Activated T-helper 2 cell treated with anti-CD3 and anti-CD28 coated beads, Interferon-gamma antibody, Interleukin-2, Interleukin-4, amounts not matched to agents 10 μg/mL and 5 μg/mL and 100 μg/mL, durations not matched to agents 14 hours and 24 hours and 36 hours (primary cell): ENCODE results near the gene GPSM3. TPM values are rescaled to one million over a fixed set of nuclear protein-coding genes. Genes with fewer than 3 reads are reported as not detected.
"Not testable (repeated sequence)": the region's sequence is repeated elsewhere in the genome, so short reads cannot be mapped to it uniquely, and the experiment has no call there.

Experiments used
- DNase-seq: peaks from one replicate; pipeline ENCODE4 v3.0.0; 2021; ENCODE audit warnings: low spot score
- H3K27ac Mint-ChIP-seq: one replicate; pipeline ENCODE4 v1.8.0; 2021; ENCODE audit warnings: mixed read lengths
- H3K27me3 Mint-ChIP-seq: one replicate; pipeline ENCODE4 v1.8.0; 2021; ENCODE audit warnings: low read depth, mixed read lengths
- H3K36me3 Mint-ChIP-seq: one replicate; pipeline ENCODE4 v1.8.0; 2021; ENCODE audit warnings: low read depth, mixed read lengths
- H3K4me1 Mint-ChIP-seq: one replicate; pipeline ENCODE4 v1.8.0; 2021; ENCODE audit warnings: low read depth, mixed read lengths
- H3K4me3 Mint-ChIP-seq: one replicate; pipeline ENCODE4 v1.8.0; 2021; ENCODE audit warnings: low read depth, mild to moderate bottlenecking, moderate library complexity, mixed read lengths
- H3K9me3 Mint-ChIP-seq: one replicate; pipeline ENCODE4 v1.8.0; 2021; ENCODE audit warnings: mixed read lengths
- intact Hi-C: fragments of 100-400 bp; cut with micrococcal nuclease; formaldehyde crosslinking; loops from one replicate; pipeline ENCODE4 v1.15.1; 2023
- total RNA-seq: library from RNA; stranded (reverse); gene quantifications from 2 replicates; pipeline ENCODE4 v1.2.3, GENCODE V29; 2022

GPSM3 gene
- total RNA-seq, 1 donor from 2014 or later = 90.7 TPM

DNA sequence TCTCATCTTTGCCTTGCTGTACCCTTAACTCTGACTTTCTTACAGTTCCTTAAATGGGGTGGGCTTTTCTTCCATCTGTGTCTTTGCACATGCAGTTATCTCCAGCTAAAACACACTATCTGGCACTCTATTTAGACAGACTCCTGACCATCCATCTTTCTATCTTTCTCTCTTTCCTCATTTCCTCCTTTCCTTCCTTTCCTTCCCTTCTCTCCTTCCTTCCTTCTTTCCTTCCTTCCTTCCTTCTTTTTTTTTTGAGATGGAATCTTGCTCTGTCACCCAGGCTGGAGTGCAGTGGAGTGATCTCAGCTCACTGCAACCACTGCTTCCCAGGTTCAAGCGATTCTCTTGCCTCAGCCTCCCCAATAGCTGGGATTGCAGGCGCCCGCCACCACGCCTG is 23.2 kb upstream of the GPSM3 start:
- Mint-ChIP-seq H3K9me3 (no peaks in the 10 kb centered on the region), H3K27ac (no peak overlapping the region), H3K36me3 (no peaks in the 10 kb centered on the region), H3K27me3 (peaks cover 4% of the 10 kb centered on the region), H3K4me1 (no peaks in the 10 kb centered on the region), H3K4me3 (no peak overlapping the region)
- intact Hi-C loops = no loop called here
- no peak for DNase-seq

GRCh38 chr6:32214126-32214525 is 21.7 kb upstream of the GPSM3 start:
- Mint-ChIP-seq H3K4me3 (no peak overlapping the region), H3K27me3 (peaks cover 5% of the 10 kb centered on the region), H3K4me1 (no peaks in the 10 kb centered on the region), H3K9me3 (no peaks in the 10 kb centered on the region), H3K36me3 (no peaks in the 10 kb centered on the region), H3K27ac (no peak overlapping the region)
- intact Hi-C loops = no loop called here
- no peak for DNase-seq

DNA sequence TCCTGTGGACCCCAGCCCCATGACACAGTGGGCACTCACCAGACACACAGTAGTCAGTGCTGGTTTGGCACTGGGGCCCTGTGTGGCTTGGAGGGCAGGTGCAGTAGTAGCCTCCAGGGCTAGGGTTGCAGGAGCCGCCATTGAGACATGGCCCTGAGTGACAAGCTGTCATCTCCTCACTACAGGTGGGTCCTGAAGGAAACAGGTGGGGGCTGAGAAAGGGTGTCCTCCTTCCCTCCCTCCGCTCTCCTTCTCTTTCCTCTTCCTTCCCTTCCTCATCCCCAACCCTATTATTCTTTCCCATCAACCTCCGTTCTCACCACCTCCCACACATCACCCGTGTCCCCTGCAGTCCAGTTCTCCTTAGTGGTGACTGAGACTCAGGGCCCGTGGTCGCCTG is 21.2 kb upstream of the GPSM3 start:
- no peak overlapping the region for H3K4me3 Mint-ChIP-seq
- intact Hi-C loops = no loop called here
- no peaks in the 10 kb centered on the region for H3K36me3 Mint-ChIP-seq
- H3K4me1 Mint-ChIP-seq = no peaks in the 10 kb centered on the region
- no peak overlapping the region for H3K27ac Mint-ChIP-seq
- H3K9me3 Mint-ChIP-seq = no peaks in the 10 kb centered on the region
- H3K27me3 Mint-ChIP-seq = peaks cover 7% of the 10 kb centered on the region
- no peak for DNase-seq

- Mint-ChIP-seq H3K36me3 (no peaks in the 10 kb centered on the region), H3K4me3 (no peak overlapping the region), H3K4me1 (no peaks in the 10 kb centered on the region), H3K27me3 (peaks cover 10% of the 10 kb centered on the region), H3K9me3 (no peaks in the 10 kb centered on the region), H3K27ac (no peak overlapping the region)
- intact Hi-C loops = no loop called here
- no peak for DNase-seq
These were observed 19.8 kb upstream of the GPSM3 start for GRCh38 chr6:32212076-32212760.

DNA sequence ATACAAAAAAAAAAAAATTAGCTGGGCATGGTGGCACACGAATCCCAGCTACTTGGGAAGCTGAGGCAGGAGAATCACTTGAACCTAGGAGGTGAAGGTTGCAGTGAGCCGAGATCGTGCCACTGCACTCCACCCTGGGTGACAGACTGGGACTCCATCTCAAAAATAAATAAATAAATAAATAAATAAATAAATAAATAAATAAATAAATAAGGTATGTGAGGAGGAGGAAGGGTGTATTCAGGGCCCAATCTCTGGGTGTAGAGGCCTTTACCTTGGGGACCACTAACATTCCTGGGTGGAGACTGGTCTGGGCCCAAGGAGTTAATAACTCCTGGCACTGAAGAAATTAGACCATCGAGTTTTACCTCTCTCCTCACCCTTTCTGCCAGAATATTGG is 19.0 kb upstream of the GPSM3 start:
- H3K9me3 Mint-ChIP-seq, intact Hi-C loops: not testable (repeated sequence)

DNA sequence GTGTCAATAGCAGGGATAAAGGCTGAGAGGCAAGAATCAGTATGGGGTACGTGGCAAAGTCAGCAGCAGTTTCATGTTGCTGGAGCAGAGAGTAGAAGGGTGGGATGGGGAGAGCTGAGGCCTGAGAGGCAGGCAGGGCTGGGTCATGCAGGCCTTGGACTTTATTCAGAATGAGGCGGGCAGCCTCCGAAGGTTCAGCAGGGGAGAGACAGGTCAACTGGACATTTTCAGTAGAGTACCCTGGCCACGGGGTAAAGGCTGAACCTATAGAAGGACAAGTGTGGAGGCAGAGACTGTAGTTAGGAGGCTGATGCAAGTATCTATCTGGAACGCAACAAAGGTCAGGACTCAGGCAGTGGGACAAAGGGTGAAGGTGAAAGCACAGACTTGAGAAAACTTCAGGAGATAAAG is 17.8 kb upstream of the GPSM3 start:
- H3K36me3 Mint-ChIP-seq = no peaks in the 10 kb centered on the region
- no peak overlapping the region for H3K27ac Mint-ChIP-seq
- H3K4me3 Mint-ChIP-seq = no peak overlapping the region
- H3K9me3 Mint-ChIP-seq = no peaks in the 10 kb centered on the region
- H3K27me3 Mint-ChIP-seq = peaks cover 17% of the 10 kb centered on the region
- intact Hi-C loops = no loop called here
- no peaks in the 10 kb centered on the region for H3K4me1 Mint-ChIP-seq
- no peak for DNase-seq

More for the DNA sequence above, 19.0 kb upstream of the GPSM3 start:
- peaks cover 12% of the 10 kb centered on the region for H3K27me3 Mint-ChIP-seq
- H3K27ac Mint-ChIP-seq, H3K36me3 Mint-ChIP-seq, DNase-seq, H3K4me1 Mint-ChIP-seq, H3K4me3 Mint-ChIP-seq: not testable (repeated sequence)

GRCh38 chr6:32208996-32209395 is 16.6 kb upstream of the GPSM3 start:
- peaks cover 27% of the 10 kb centered on the region for H3K27me3 Mint-ChIP-seq
- no peak for DNase-seq
- intact Hi-C loops = no loop called here
- H3K36me3 Mint-ChIP-seq = no peaks in the 10 kb centered on the region
- H3K4me1 Mint-ChIP-seq = no peaks in the 10 kb centered on the region
- H3K4me3 Mint-ChIP-seq = no peak overlapping the region
- no peak overlapping the region for H3K27ac Mint-ChIP-seq
- no peaks in the 10 kb centered on the region for H3K9me3 Mint-ChIP-seq

DNA sequence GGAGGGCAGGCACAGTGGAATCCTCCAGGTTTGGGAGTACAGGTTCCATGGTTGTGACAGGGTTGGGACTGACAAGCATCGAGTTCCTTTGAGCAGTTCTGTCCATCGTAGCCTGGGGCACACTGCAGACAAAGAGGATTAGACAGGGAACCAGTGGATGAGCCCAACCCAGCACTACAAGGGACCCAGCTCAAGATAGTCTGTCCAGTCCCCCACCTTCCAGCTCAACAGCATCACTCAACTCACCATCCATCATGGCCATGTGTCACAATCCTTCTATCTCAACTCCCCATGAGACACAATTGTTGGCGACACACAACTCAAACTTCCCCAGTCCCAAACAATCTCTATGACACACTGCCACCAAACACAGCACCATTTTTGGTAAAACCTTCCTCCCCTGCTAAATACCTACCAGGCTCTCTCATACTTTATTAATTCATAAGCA is 11.8 kb upstream of the GPSM3 start:
- Mint-ChIP-seq H3K27ac (no peak overlapping the region), H3K27me3 (peaks cover 27% of the 10 kb centered on the region), H3K4me1 (no peaks in the 10 kb centered on the region), H3K9me3 (no peaks in the 10 kb centered on the region), H3K36me3 (no peaks in the 10 kb centered on the region), H3K4me3 (no peak overlapping the region)
- DNase-seq = no peak
- intact Hi-C loops = no loop called here

DNA sequence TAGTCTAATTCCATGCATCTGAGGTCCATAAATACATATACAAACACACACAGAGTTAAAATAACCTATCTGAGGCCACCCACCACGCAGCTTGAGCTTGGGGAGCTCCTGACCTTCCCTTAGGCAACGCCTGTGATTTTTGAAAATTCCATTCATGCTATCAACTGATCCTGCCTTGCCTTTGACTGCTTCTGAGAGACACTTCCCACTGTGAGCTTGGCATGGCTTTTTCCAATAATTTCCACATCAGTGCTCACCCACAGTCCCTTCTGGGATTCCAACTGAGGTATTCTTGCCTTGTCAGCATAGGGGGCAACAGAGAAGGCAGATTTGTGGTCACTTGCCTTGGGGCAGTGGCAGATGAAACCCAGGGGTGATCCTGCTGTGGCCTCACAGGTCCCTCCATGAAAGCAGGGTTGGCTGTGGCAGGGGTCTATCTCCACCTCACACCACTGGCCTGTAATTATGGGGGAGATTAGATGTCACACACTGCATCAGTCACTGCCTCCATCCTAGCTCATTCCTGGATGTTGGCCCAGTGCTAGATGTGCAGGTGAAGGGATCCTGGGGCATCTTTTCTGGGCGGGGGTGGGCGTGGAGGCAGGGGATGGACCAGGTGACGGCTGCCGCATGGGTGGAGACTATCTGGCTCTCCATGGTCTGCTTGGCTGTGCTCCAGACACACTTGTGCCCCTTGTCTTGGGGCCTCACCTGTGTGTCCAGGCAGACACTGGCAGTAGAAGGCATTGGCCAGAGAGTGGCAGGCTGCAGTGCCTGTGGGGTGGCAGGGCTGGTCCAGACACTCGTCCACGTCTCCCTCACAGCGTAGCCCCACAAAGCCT is 11.2 kb upstream of the GPSM3 start:
- H3K9me3 Mint-ChIP-seq = no peaks in the 10 kb centered on the region
- H3K4me3 Mint-ChIP-seq = no peak overlapping the region
- no peak overlapping the region for H3K27ac Mint-ChIP-seq
- H3K36me3 Mint-ChIP-seq = no peaks in the 10 kb centered on the region
- intact Hi-C loops = no loop called here
- peaks cover 23% of the 10 kb centered on the region for H3K27me3 Mint-ChIP-seq
- no peak for DNase-seq
- H3K4me1 Mint-ChIP-seq = no peaks in the 10 kb centered on the region

DNA sequence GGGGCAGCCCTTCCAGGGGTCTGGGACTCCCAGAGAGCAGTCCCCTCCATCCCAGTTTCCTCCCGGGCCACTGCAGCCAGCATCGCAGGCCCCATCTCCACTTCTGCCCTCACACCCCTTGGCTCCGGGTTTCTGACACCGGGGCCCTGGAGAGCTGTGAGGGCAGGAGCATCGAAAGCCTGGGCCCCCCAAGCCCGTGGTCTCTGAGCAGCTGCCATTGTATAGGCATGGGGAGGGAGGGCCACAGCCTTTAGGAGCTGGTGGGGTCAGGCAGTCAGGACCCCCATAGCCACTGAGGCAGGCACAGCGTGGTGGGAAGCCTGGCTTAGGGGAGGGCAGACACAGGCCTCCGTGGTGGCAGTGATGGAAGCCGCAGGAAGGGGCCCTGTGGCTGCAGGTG is 9.7 kb upstream of the GPSM3 start:
- no peak overlapping the region for H3K27ac Mint-ChIP-seq
- peaks cover 17% of the 10 kb centered on the region for H3K27me3 Mint-ChIP-seq
- H3K4me1 Mint-ChIP-seq = no peaks in the 10 kb centered on the region
- intact Hi-C loops = no loop called here
- no peaks in the 10 kb centered on the region for H3K9me3 Mint-ChIP-seq
- H3K4me3 Mint-ChIP-seq = no peak overlapping the region
- DNase-seq = no peak
- H3K36me3 Mint-ChIP-seq = no peaks in the 10 kb centered on the region

DNA sequence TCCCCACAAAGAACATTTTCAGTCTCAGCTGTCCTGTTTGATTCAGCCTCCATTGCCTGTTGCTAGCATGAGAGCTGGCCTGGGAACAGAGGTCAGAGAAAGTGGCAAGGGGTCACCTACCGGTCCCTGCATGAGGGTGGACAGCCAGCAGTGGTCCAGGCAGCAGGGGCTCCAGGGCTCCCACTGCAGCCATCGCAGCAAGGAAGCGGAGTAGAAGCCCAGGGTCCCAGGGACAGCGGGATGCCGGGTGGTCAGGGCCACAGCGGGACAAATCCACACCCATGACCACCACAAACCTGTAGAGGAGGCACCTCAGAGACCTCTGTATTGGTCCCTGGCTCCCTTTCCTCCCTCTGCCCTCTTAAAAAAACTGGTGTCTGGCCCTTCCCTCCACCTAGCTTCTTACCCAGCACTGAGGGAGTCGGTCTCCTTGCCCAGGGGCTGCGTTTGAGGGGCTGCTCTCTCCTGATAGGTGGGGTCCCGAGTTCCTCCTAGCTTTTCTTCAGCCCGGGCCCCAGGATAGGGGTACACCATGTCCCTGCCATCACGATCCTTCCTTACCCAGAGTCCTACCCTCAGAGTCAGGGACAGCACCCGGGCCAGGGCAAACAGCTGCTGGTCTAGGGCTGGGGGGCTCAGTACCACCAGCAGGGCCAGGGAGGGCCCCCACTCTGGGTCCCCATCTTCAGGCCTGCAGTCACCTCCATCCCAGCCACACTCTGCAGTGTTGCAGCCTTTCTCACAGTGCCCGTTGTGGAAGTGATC is 8.4 kb upstream of the GPSM3 start:
- Mint-ChIP-seq H3K27ac (no peak overlapping the region), H3K4me1 (peaks cover 5% of the 10 kb centered on the region), H3K4me3 (no peak overlapping the region), H3K36me3 (no peaks in the 10 kb centered on the region), H3K27me3 (peaks cover 10% of the 10 kb centered on the region), H3K9me3 (no peaks in the 10 kb centered on the region)
- no peak for DNase-seq
- intact Hi-C loops = no loop called here

DNA sequence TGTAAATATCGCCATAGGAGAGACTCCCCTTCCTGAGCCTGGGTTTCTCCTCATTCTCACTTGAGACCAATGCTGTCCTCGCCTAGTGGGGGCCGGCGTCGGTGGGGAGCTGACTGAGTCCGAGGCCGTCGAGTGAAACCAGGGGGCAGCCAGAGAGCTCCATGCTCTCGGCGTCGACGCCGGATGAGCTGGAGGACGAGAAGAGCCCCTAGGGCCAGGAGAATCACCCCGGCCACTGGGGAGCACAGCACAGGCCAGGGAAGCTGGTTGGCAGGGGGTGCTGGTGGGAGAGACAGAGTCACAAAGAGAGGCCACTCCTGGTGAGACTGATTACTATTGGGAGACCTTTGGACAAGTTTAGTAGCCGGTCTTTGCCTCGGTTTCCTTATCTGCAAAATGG is 6.4 kb upstream of the GPSM3 start:
- intact Hi-C loops = loop anchor here (5.0 to 10.0 kb wide), 2 partner anchors 636 to 1498 kb away; partner anchors contain the start of gene TAP2
- no peaks in the 10 kb centered on the region for H3K36me3 Mint-ChIP-seq
- peaks cover 18% of the 10 kb centered on the region for H3K4me1 Mint-ChIP-seq
- no peaks in the 10 kb centered on the region for H3K9me3 Mint-ChIP-seq
- no peak for DNase-seq
- no peaks in the 10 kb centered on the region for H3K27me3 Mint-ChIP-seq
- no peak overlapping the region for H3K27ac Mint-ChIP-seq
- no peak overlapping the region for H3K4me3 Mint-ChIP-seq

DNA sequence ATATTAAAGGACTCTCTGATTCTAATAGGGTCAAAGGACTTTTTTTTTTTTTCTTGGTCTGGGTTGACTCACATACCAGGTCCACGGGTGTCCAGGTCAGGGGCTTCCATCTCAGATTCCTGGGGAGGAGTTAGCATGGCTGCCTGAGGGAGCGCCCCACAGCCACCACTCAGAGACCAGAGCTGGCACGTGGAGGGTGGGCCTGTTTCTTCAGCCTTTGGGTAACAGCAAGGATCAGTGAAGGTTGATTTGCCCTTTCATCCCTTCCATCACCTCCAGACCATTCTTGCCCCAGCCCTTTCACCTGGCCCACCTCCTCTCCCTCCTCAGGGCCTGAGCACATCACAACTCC is 5.9 kb upstream of the GPSM3 start:
- intact Hi-C loops = loop anchor here (5.0 to 10.0 kb wide), 2 partner anchors 636 to 1499 kb away; partner anchors contain the start of gene TAP2
- no peaks in the 10 kb centered on the region for H3K36me3 Mint-ChIP-seq
- H3K27ac Mint-ChIP-seq = no peak overlapping the region
- no peak overlapping the region for H3K4me3 Mint-ChIP-seq
- H3K27me3 Mint-ChIP-seq = no peaks in the 10 kb centered on the region
- peaks cover 24% of the 10 kb centered on the region for H3K4me1 Mint-ChIP-seq
- H3K9me3 Mint-ChIP-seq = no peaks in the 10 kb centered on the region
- no peak for DNase-seq
